HG03139 (cell line): ENCODE results near the gene UNC13A.
"Not testable (repeated sequence)": the region's sequence is repeated elsewhere in the genome, so short reads cannot be mapped to it uniquely, and the experiment has no call there.

Experiments
- ATAC-seq: cut with Tn5 transposase; IDR thresholded peaks from one replicate; pipeline ENCODE4 v1.9.1; 2021; ENCODE audit not compliant: unreplicated experiment

UNC13A gene

DNA sequence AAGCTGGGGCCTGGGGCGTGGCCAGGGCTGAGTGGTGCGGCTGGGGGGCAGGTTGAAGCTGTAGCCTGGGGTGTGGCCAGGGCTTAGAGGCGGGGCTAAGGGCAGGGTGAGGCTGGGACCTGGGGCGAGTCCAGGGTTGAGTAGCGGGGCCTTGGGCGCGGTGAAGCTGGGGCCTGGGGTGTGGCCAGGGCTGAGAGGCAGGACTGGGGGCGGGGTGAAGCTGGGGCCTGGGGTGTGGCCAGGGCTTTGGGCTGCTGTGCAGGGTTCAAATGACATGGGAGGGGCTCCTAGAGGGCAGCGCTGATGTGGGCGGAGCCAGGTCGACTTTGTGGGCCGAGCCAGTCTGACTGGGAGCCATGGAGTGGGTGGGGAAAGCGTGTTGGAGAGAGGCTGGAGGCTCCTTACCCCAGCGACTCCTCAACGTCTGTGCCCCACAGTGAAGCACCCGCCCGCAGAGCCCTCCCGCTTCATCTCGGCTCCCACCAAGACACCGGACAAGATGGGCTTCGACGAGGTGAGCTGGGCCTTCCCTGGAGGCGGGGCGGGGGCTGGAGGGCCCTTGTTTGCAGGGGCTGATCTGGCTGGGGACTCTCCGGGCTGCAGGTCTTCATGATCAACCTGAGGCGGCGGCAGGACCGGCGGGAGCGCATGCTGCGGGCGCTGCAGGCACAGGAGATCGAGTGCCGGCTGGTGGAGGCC is 111.2 kb downstream of the UNC13A start:
- no peak for ATAC-seq

DNA sequence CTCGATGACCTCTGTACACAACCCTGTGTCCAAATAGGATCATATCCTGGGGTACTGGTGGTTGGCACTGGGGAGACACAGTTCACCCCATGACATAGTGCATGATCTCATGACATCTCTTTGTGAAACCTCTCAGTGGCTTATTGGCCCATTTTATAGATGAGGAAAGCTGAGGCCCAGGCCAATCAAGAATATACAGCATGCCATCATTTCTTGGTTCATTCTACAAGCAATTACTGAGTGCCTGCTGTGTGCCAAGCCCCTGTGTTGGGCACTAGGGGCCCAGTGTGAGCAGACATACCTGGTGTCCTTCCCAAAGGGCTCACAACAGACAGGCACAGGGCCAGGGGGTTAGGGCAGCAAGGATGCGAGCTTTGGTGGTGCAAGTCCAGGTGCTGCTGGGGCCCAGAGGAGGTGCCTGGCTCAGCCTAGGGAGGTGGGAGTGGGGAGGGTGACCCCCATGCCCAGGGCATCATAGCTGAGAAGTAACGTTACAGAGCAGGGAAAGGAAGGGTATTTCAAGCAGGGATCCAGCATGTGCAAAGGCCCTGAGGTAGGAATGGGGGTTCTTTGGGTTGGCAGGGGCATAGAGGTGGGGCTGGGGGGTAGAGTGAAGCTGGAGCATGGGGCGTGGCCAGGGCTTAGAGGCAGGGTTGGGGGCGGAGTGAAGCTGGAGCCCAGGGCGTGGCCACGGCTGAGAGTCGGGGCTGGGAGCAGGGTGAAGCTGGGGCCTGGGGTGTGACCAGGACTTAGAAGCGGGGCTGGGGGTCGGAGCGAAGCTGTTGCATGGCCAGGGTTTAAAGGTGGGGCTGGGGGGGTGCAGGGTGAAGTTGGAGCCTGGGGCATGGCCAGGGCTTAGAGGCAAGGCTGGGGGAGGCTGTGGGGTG is 112.0 kb downstream of the UNC13A start:
- ATAC-seq = no peak

DNA sequence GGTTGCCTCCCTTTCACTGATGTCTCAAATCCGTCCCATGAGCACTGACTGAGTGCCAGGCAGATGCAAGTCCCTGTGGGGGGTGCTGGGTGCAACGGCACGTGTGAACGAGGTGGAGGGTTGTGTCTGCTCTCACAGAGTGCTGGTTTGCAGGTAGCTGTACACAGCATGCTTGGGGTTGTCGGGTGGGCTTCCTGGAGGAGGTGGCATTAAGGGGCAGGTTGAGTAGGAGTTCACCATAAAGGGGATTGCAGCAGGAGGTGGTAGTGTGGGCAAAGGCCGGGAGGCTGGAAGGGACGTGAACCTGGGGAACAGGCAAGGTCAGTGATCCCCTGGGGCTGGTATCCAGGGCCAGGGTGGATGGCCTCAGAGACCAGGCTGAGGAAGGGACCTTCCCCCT is 115.5 kb downstream of the UNC13A start:
- ATAC-seq = no peak

DNA sequence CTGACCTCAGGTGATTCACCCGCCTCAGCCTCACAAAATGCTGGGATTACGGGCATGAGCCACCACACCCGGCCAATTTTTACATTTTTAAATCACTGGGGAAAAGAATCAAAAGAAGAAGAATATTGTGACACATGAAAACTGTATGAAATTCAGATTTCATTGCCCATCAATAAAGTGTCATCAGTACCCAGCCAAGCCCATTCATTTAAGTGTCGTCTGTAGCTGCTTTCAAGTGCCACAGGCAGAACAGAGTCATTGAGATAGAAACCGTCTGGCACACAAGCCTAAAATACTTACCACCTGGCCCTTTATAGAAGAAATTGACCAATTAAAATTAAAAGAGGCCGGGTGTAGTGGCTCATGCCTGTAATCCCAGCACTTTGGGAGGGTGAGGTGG is 117.4 kb downstream of the UNC13A start:
- no peak for ATAC-seq

DNA sequence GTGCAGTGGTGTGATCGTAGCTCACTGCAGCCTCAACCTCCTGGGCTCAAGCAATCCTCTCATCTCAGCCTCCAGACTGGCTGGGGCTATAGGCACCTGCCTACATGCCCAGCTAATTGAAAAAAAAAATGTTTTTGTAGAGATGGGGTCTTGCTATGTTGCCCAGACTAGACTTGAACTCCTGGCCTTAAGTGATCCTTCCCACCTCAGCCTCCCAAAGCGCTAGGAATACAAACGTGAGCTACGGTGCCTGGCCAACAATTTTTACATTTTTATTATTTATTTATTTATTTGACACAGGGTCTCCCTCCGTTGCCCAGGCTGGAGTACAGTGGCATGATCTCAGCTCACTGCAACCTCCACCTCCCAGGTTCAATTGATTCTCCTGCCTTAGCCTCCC is 117.9 kb downstream of the UNC13A start:
- ATAC-seq = not testable (repeated sequence)

DNA sequence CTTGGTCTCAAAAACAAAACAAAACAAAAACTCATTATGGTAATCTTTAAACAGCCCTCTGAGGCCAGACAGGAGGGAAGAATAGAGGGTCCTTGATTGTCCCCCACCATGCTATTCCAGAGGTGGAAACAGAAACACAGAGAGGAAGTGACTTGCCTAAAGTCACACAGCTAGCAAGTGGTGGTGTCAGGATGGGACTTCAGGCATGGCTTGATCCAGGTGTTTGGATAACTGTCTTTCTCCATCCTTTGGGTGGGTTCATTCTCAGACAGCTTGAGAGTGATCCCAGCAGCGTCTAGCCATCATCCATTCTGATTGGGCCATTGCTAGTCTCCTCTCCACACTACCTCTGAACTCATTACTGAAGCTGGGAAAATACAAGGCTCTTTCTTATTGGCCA is 120.2 kb downstream of the UNC13A start:
- no peak for ATAC-seq

DNA sequence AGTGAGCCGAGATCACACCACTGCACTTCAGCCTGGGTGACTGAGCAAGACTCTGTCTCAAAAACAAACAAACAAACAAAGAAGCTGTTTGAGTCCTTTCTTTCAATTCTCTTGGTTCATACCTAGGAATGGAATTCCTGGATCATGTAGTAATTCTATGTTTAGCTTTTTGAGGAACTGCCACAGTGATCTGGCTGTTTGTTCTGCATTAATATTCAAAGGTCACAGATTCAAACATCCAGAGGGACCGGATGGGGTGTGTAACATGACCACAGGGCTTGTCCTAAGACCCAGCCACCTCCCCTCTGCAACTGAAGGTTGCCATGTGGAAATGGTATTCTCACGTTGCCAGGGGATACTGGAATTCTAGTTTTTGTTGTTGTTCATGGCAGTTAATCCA is 122.5 kb downstream of the UNC13A start:
- no peak for ATAC-seq

DNA sequence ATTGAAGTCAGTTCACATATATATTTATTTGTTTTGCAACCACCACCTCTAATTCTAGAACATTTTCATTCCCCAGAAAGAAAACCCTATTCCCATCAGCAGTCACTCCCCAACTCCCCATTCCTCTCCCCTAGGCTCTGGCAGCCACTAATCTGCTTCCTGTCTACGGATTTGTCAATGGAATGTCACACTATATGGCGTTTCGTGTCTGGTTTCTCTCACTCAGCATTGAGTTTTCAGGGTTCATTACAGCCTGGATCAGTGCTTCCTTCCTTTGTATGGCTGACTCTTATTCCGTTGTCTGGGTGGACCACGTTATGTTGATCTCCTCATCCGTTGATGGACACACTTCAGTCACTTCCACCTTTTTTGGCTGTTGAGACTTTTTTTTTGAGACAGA is 123.4 kb downstream of the UNC13A start:
- no peak for ATAC-seq

DNA sequence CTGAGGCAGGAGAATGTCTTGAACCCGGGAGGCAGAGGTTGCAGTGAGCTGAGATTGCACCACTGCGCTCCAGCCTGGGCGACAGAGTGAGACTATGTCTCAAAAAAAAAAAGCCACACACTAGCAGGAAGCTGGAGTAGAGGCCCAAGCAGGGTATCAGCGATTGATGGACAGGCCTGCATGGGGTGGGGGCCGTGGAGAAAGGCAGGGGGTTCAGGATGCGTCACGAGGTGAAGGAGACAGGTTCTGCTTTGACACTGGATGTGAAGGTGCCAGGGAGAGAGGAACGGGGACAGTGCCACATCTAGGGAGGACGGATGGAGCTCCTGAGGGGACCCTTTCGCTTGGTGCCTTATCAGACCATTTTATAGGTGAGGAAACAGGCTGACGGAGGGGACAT is 125.6 kb downstream of the UNC13A start:
- ATAC-seq = no peak

DNA sequence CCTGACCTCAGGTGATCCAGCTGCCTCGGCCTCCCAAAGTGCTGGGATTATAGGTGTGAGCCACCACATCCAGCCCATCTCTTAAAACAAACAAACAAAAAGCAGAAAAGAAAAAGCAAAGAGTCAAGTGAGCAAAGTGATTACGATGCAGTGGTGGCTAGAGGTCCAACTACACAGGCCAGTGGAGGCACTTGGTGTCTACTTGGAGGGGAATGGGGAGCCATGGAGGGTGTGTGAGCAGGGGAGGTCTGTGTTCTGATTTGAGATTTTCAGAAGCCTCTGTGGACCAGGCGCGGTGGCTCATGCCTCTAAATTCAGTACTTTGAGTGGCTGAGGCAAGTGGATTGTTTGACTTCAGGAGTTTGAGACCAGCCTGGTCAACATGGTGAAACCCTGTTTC is 126.1 kb downstream of the UNC13A start:
- no peak for ATAC-seq

DNA sequence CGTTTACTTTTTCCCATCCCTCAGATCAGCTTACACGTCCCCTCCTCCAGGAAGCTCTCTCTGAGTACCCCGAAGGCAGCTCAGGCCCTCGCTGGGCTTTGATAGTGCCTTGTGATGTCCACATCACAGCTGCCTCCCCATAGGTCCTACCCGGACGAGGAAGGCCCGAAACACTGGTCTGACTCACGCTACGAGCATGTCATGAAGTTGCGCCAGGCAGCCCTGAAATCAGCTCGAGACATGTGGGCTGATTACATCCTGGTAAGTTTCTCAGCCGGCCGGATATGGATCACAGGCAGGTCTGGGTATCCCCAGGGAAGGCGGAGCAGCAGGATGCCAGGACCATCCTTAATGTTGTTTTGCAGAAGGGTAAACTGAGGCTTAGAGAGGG is 128.0 kb downstream of the UNC13A start:
- ATAC-seq = no peak

DNA sequence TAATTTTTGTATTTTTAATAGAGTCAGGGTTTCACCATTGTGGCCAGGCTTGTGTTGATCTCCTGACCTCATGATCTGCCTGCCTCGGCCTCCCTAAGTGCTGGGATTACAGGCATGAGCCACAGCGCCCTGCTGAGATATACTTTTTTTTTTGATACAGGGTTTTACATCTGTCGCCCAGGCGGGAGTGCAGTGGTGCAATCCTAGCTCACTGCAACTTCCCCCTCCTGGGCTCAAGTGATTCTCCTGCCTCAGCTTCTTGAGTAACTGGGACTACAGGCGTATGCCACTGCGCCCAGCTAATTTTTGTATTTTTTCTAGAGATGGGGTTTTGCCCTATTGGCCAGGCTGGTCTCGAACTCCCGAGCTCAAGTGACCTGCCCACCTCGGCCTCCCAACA is 130.7 kb downstream of the UNC13A start:
- no peak for ATAC-seq

DNA sequence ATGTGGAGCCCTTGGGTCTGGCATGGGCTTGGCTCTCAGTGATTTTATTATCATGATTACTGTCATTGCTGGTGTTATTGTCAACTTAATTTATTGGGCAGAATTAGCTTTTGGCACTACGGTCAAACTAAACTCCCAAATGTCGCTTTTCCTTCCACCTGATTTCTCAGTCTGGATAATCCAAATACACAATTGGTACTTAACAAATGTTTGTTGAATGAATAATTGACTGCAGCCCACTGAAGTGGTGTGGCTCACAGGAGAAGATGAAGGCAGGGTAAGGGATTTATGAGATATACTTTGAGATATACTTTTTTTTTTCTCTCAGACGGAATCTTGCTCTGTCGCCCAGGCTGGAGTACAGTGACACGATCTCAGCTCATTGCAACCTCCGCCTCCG is 131.2 kb downstream of the UNC13A start:
- no peak for ATAC-seq

DNA sequence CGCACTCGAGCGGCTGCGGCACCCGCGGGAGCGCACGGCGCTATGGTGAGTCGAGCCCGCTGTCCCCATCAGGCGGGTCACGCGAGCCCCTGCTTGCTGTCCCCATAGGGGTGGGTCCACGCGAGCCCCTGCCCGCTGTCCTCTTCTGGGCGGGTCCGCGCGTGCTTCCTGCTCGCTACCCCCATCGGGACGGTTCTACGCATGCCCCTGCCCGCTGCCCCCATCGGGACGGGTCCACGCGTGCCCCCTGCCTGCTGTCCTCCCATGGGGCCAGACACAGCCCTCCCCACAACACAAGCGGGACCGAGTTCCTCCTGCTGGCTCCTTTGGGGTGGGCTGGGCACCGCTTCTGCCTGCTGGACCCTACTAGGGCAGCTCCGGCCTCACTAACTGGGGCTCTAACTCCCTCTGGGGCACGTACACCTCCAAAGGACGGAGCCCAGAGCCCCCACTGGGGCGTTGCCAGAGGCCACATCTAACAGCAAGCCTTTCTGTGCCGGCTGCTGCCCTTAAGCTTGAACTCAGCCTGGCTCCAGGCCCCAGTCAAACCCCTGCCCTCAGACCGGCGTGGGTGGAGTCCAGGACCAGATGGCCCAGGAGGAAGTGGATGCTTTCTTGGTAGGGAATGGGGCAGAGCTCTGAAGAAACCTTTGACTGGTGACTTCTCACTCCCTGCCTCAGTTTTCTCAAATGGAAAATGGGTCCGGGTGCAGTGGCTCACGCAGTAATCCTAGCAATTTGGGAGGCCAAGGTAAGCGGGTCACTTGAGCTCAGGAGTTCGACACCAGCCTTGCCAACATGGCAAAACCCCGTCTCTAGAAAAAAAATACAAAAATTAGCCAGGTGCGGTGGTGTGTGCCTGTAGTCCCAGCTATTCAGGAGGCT is 132.0 kb downstream of the UNC13A start:
- peak; percentile 12 for ATAC-seq

DNA sequence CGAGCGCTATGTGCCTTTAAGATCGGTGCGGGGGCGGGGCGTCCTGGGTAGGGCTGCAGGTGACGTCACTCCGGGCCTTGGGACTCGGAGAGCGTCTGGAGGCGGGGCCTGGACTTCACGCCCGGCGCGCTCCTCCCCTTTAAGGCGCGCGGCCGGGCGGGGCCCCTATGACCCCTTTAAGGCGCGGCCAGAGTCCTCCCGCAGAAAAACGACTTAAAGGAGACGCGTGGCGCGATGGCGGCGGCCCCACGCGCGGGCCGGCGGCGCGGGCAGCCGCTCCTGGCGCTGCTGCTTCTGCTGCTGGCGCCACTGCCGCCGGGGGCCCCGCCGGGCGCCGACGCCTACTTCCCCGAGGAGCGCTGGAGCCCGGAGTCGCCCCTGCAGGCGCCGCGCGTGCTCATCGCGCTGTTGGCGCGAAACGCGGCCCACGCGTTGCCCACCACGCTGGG is 132.7 kb downstream of the UNC13A start, which contains the start of gene COLGALT1:
Gene COLGALT1, plus strand, starts transcription at position 170 of the 449 bp plus-strand sequence. Its CDS starts 65 bp downstream, at position 235.
- peak; percentile 90 for ATAC-seq

DNA sequence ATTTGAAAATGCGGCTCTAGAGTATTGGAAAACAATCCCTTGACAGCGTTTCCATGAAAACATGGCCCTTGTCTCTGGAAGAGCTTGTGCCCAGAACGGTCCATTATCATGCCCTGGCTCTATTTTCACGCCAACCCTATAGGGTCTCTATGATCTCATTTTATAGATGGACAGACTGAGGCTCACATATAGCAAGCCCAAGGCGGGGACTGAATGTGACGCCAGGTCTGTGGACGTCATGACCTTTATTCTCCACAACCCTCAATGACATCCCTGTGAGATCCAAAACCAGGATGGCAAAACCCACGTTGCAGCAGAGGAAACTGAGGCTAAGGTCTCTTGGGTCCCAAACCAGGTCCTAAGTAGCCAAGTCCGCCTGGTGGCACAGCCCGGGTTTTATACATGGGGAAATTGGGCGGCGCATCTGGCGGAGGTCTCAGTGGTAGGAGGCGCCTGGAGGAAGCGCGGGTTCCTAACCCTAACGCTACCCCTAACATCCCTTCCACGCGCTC is 133.1 kb downstream of the UNC13A start:
- ATAC-seq = no peak

DNA sequence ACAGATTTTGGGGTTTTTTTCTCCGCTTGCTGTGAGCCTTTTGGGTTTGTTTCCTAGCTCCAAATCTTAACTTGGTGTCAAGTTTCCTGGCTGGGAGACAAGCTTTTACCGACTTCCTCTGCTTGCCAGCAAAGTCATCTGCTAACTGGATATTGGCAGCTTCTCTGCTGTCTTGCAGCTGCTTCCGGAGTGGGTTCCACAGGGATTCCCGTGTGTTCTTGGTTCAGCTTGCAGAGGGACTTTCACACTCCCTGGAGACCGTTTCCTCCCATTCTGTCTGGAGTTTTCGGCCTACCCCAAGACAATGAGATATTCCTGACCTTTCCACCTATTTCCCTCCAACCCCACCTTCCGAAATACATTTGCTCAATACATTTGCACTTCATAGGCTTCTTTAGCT is 134.9 kb downstream of the UNC13A start:
- no peak for ATAC-seq

DNA sequence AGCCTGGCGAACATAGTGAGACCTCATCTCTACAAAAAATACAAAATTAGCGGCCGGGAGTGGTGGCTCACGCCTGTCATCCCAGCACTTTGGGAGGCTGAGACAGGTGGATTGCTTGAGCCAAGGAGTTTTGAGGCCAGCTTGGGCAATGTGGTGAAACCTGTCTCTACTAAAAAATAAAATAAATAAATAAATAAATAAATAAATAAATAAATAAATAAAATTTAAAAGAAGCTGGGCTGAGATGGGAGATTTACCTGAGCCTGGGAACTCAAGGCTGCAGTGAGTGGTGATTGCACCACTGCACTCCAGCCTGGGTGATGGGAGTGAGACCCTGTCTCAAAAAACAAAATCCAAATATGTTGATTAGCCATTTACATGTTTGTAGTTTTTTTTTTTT is 135.4 kb downstream of the UNC13A start:
- ATAC-seq = not testable (repeated sequence)
